B cell (primary cell): Measurements from ENCODE around the gene SMNDC1.

Source experiments
- EZH2 ChIP-seq: IDR thresholded peaks from 2 replicates; pipeline ENCODE4 v1.6.1; 2012; ENCODE audit warnings: borderline replicate concordance, low read depth, mild to moderate bottlenecking, moderate library complexity, low read length; ENCODE audit not compliant: insufficient read depth, poor library complexity, severe bottlenecking
- TF ChIP-seq, protein P1 (sequence below): fragments of 200-600 bp; IDR thresholded peaks from one replicate; pipeline ENCODE4 v1.8.0; 2022; ENCODE audit warnings: antibody characterized with exemption, mild to moderate bottlenecking

DNA sequence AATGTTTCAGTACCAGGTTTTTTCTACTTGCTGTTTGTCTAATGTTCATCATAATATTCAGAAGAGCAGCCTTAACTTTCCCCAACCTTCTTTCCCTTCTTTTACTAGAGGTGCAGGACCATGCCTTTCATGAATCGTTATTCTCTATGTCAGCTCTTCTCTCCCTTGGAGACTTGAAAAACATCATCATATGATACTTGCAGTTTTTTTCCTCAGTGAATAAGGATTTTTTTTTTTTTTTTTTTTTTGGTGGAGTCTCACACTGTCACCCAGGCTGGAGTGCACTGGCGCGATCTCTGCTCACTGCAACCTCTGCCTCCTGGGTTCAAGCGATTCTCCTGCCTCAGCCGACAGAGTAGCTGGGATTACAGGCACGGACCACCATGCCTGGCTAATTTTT is 30.1 kb downstream of the SMNDC1 start:
- TF ChIP-seq, protein P1, sequence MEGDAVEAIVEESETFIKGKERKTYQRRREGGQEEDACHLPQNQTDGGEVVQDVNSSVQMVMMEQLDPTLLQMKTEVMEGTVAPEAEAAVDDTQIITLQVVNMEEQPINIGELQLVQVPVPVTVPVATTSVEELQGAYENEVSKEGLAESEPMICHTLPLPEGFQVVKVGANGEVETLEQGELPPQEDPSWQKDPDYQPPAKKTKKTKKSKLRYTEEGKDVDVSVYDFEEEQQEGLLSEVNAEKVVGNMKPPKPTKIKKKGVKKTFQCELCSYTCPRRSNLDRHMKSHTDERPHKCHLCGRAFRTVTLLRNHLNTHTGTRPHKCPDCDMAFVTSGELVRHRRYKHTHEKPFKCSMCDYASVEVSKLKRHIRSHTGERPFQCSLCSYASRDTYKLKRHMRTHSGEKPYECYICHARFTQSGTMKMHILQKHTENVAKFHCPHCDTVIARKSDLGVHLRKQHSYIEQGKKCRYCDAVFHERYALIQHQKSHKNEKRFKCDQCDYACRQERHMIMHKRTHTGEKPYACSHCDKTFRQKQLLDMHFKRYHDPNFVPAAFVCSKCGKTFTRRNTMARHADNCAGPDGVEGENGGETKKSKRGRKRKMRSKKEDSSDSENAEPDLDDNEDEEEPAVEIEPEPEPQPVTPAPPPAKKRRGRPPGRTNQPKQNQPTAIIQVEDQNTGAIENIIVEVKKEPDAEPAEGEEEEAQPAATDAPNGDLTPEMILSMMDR: no peak
- no peak for TF ChIP-seq EZH2
